ENCODE results near the gene LGR6.

Gene LGR6

GRCh38 chr1:202268817-202269216 is 75.2 kb downstream of the LGR6 start:
- DNase-seq (ENCODE audit: low spot score): no peak

GRCh38 chr1:202270871-202271326 is 77.3 kb downstream of the LGR6 start:
- no peak for DNase-seq (ENCODE audit: low spot score)

GRCh38 chr1:202272103-202272845 is 78.7 kb downstream of the LGR6 start:
- DNase-seq (ENCODE audit: low spot score): no peak

- peak; percentile 16 for DNase-seq (ENCODE audit: low spot score)
Observed at GRCh38 chr1:202274611-202275010, 81.0 kb downstream of the LGR6 start.

- no peak for DNase-seq (ENCODE audit: low spot score)
Observed at GRCh38 chr1:202275061-202275770, 81.6 kb downstream of the LGR6 start.

GRCh38 chr1:202276081-202276715 is 82.6 kb downstream of the LGR6 start:
- no peak for DNase-seq (ENCODE audit: low spot score)

- DNase-seq (ENCODE audit: low spot score): no peak
Observed at GRCh38 chr1:202276920-202277319, 83.3 kb downstream of the LGR6 start.

- no peak for DNase-seq (ENCODE audit: low spot score)
Observed at GRCh38 chr1:202278751-202279150, 85.2 kb downstream of the LGR6 start.

- no peak for DNase-seq (ENCODE audit: low spot score)
Observed at GRCh38 chr1:202279806-202280205, 86.2 kb downstream of the LGR6 start.

GRCh38 chr1:202280595-202280994 is 87.0 kb downstream of the LGR6 start:
- DNase-seq (ENCODE audit: low spot score): no peak

- no peak for DNase-seq (ENCODE audit: low spot score)
Observed at GRCh38 chr1:202281316-202282024, 87.9 kb downstream of the LGR6 start.

- DNase-seq (ENCODE audit: low spot score): no peak
Observed at GRCh38 chr1:202282025-202282371, 88.4 kb downstream of the LGR6 start.

GRCh38 chr1:202282596-202283283 is 89.1 kb downstream of the LGR6 start:
- DNase-seq (ENCODE audit: low spot score): no peak

- DNase-seq (ENCODE audit: low spot score): no peak
Observed at GRCh38 chr1:202283379-202283844, 89.8 kb downstream of the LGR6 start.

GRCh38 chr1:202283991-202284390 is 90.4 kb downstream of the LGR6 start:
- no peak for DNase-seq (ENCODE audit: low spot score)

- DNase-seq (ENCODE audit: low spot score): no peak
Observed at GRCh38 chr1:202285908-202286307, 92.3 kb downstream of the LGR6 start.

- no peak for DNase-seq (ENCODE audit: low spot score)
Observed at GRCh38 chr1:202286622-202287097, 93.1 kb downstream of the LGR6 start.

GRCh38 chr1:202287196-202287595 is 93.6 kb downstream of the LGR6 start:
- no peak for DNase-seq (ENCODE audit: low spot score)

GRCh38 chr1:202288177-202288576 is 94.6 kb downstream of the LGR6 start:
- no peak for DNase-seq (ENCODE audit: low spot score)

- DNase-seq (ENCODE audit: low spot score): no peak
Observed at GRCh38 chr1:202289009-202289408, 95.4 kb downstream of the LGR6 start.

GRCh38 chr1:202291001-202291400 is 97.4 kb downstream of the LGR6 start:
- no peak for DNase-seq (ENCODE audit: low spot score)
